ENCODE data around the gene STX16.

DNA sequence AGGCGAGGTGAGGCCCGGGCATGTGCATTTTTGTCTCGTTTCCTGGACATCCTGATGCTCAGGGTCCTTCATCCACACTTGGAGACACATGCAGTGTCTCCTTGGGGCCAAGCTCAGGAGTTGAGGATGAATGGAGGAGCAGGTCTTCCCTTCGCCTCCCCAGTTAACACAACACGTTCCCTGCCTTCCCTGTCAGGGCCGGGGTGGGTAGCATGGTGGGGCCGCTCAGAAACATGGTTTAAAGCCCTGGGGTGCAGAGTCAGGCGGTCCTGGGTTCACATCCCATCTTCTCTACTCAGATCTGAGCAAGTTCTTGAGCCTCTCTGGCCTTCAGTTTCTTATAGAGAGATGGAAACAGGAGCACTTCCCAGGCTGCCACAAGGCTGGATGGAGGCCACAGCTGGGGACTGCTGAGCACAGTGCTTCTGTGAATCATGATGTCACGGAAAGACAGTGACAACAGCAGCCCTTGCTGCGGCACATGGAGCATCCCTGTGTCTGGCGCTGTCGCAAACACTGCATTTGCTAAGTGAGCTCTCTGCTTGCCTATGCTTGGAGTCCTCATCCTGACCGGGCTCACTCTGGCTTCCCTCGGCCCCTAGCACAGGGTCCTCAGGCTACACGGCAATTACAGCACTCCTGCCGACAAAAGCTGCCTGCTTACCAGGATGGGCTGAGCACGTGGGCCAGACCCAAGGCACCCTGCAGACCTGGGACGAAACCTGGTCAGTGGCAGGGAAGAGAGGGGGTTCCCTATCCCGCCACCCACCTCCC is 45.6 kb upstream of the STX16 start:
- TF ChIP-seq SP1 (CRISPR knock-in tag; conservative IDR thresholded peaks at IDR 0.05) = no peak
- no peak for TF ChIP-seq CTCF (IDR thresholded peaks at IDR 0.05)
- no peak for TF ChIP-seq ZNF121 (CRISPR knock-in tag; IDR thresholded peaks at IDR 0.05)
- no peak for TF ChIP-seq FOXJ3 (CRISPR knock-in tag; IDR thresholded peaks at IDR 0.05; ENCODE audit: borderline replicate concordance)

Data from WTC11 (cell line).